ENCODE measurements around the gene ITGB3.
"Not testable (repeated sequence)": the region's sequence is repeated elsewhere in the genome, so short reads cannot be mapped to it uniquely, and the experiment has no call there.

The ITGB3 gene

GRCh38 chr17:47244697-47245096 is 8.9 kb upstream of the ITGB3 start:
- no peak for DNase-seq (ENCODE audit: low read depth)

- DNase-seq (ENCODE audit: low read depth), result no peak
Measured at GRCh38 chr17:47246120-47246519, 7.5 kb upstream of the ITGB3 start.

- no peak for DNase-seq (ENCODE audit: low read depth)
Measured at GRCh38 chr17:47250855-47251254, 2.8 kb upstream of the ITGB3 start.

- DNase-seq (ENCODE audit: low read depth), result no peak
Measured at GRCh38 chr17:47251421-47251940, 2.1 kb upstream of the ITGB3 start.

GRCh38 chr17:47252209-47252608 is 1.4 kb upstream of the ITGB3 start:
- no peak for DNase-seq (ENCODE audit: low read depth)

- DNase-seq (ENCODE audit: low read depth), result no peak
Measured at GRCh38 chr17:47252766-47253512, 688 bp upstream of the ITGB3 start.

- DNase-seq (ENCODE audit: low read depth), result no peak
Measured at GRCh38 chr17:47254403-47254943, 846 bp downstream of the ITGB3 start.

- DNase-seq (ENCODE audit: low read depth), result no peak
Measured at GRCh38 chr17:47257651-47258339, 4.2 kb downstream of the ITGB3 start.

- DNase-seq (ENCODE audit: low read depth), result no peak
Measured at GRCh38 chr17:47262586-47262985, 9.0 kb downstream of the ITGB3 start.

- DNase-seq (ENCODE audit: low read depth), result no peak
Measured at GRCh38 chr17:47264166-47264565, 10.5 kb downstream of the ITGB3 start.

- no peak for DNase-seq (ENCODE audit: low read depth)
Measured at GRCh38 chr17:47265983-47266541, 12.4 kb downstream of the ITGB3 start.

- DNase-seq (ENCODE audit: low read depth), result no peak
Measured at GRCh38 chr17:47266782-47267181, 13.2 kb downstream of the ITGB3 start.

GRCh38 chr17:47267354-47267828 is 13.8 kb downstream of the ITGB3 start:
- no peak for DNase-seq (ENCODE audit: low read depth)

- DNase-seq (ENCODE audit: low read depth), result not testable (repeated sequence)
Measured at GRCh38 chr17:47268964-47269363, 15.3 kb downstream of the ITGB3 start.

GRCh38 chr17:47269561-47270280 is 16.1 kb downstream of the ITGB3 start:
- not testable (repeated sequence) for DNase-seq (ENCODE audit: low read depth)

GRCh38 chr17:47270946-47271705 is 17.5 kb downstream of the ITGB3 start:
- DNase-seq (ENCODE audit: low read depth), result no peak

GRCh38 chr17:47272491-47272890 is 18.9 kb downstream of the ITGB3 start:
- no peak for DNase-seq (ENCODE audit: low read depth)

GRCh38 chr17:47273245-47273644 is 19.6 kb downstream of the ITGB3 start:
- DNase-seq (ENCODE audit: low read depth), result no peak

- no peak for DNase-seq (ENCODE audit: low read depth)
Measured at GRCh38 chr17:47274319-47275069, 20.9 kb downstream of the ITGB3 start.

- no peak for DNase-seq (ENCODE audit: low read depth)
Measured at GRCh38 chr17:47275245-47275984, 21.8 kb downstream of the ITGB3 start.
